SK-N-SH treated with all-trans-retinoic acid at 6 μM for 48 hours (cell line): Measurements from ENCODE around the gene FBXW11.

Experiments
- ATAC-seq: fragments of 200-7000 bp; cut with Tn5 transposase; 3 replicates; pipeline ENCODE4 v1.9.1; 2020; ENCODE audit warnings: mild to moderate bottlenecking, moderate library complexity
- BACH2 ChIP-seq: fragments of 250-450 bp; sonication (Bioruptor Pico); IDR thresholded peaks from 2 replicates; pipeline ENCODE4 v1.9.0; 2021; ENCODE audit warnings: mild to moderate bottlenecking, borderline replicate concordance
- CSDC2 ChIP-seq: fragments of 250-450 bp; sonication (Bioruptor Pico); IDR thresholded peaks from 2 replicates; pipeline ENCODE4 v1.5.0; 2020; ENCODE audit warnings: mild to moderate bottlenecking, moderate library complexity
- CSRNP3 ChIP-seq: fragments of 250-450 bp; sonication (Bioruptor Pico); IDR thresholded peaks from 2 replicates; pipeline ENCODE4 v1.5.1; 2021; ENCODE audit warnings: mild to moderate bottlenecking, moderate library complexity
- ESRRG ChIP-seq: fragments of 250-450 bp; sonication (Bioruptor Pico); IDR thresholded peaks from 2 replicates; pipeline ENCODE4 v1.6.1; 2021; ENCODE audit warnings: mild to moderate bottlenecking
- GLIS3 ChIP-seq: fragments of 250-450 bp; sonication (Bioruptor Pico); IDR thresholded peaks from 2 replicates; pipeline ENCODE4 v1.5.0; 2020; ENCODE audit warnings: mild to moderate bottlenecking, moderate library complexity
- ISL1 ChIP-seq: fragments of 250-450 bp; sonication (Bioruptor Pico); IDR thresholded peaks from 2 replicates; pipeline ENCODE4 v2.1.2; 2022; ENCODE audit warnings: mild to moderate bottlenecking, moderate library complexity
- OSR1 ChIP-seq: fragments of 250-450 bp; sonication (Bioruptor Pico); IDR thresholded peaks from 2 replicates; pipeline ENCODE4 v1.8.0; 2022; ENCODE audit warnings: moderate library complexity, mild to moderate bottlenecking, inconsistent platforms
- PATZ1 ChIP-seq: fragments of 250-450 bp; sonication (Bioruptor Pico); IDR thresholded peaks from 2 replicates; pipeline ENCODE4 v1.8.0; 2020; ENCODE audit warnings: mild to moderate bottlenecking, moderate library complexity, borderline replicate concordance
- POU6F1 ChIP-seq: fragments of 250-450 bp; sonication (Bioruptor Pico); IDR thresholded peaks from 2 replicates; pipeline ENCODE4 v1.8.0; 2021; ENCODE audit warnings: low read depth, mild to moderate bottlenecking, moderate library complexity, borderline replicate concordance
- PPARA ChIP-seq: fragments of 250-450 bp; sonication (Bioruptor Pico); IDR thresholded peaks from 2 replicates; pipeline ENCODE4 v1.5.0; 2020; ENCODE audit warnings: mild to moderate bottlenecking, borderline replicate concordance
- RARB ChIP-seq: fragments of 250-450 bp; sonication (Bioruptor Pico); IDR thresholded peaks from 2 replicates; pipeline ENCODE4 v1.8.0; 2021; ENCODE audit warnings: mild to moderate bottlenecking, moderate library complexity
- SNAI2 ChIP-seq: fragments of 250-450 bp; sonication (Bioruptor Pico); IDR thresholded peaks from 2 replicates; pipeline ENCODE4 v1.5.0; 2020; ENCODE audit warnings: mild to moderate bottlenecking, moderate library complexity
- TCF4 ChIP-seq: fragments of 250-450 bp; sonication (Bioruptor Pico); IDR thresholded peaks from 2 replicates; pipeline ENCODE4 v1.8.0; 2021; ENCODE audit warnings: mild to moderate bottlenecking, moderate library complexity, borderline replicate concordance
- TOX ChIP-seq: fragments of 250-450 bp; sonication (Bioruptor Pico); IDR thresholded peaks from 2 replicates; pipeline ENCODE4 v1.8.0; 2021; ENCODE audit warnings: mild to moderate bottlenecking, moderate library complexity, borderline replicate concordance
- TSHZ2 ChIP-seq: fragments of 250-450 bp; sonication (Bioruptor Pico); IDR thresholded peaks from 2 replicates; pipeline ENCODE4 v1.5.0; 2020; ENCODE audit warnings: mild to moderate bottlenecking, moderate library complexity
- ZC3H10 ChIP-seq: fragments of 250-450 bp; sonication (Bioruptor Pico); IDR thresholded peaks from 2 replicates; pipeline ENCODE4 v1.5.1; 2021; ENCODE audit warnings: mild to moderate bottlenecking, moderate library complexity
- ZFP3 ChIP-seq: fragments of 250-450 bp; sonication (Bioruptor Pico); IDR thresholded peaks from 2 replicates; pipeline ENCODE4 v1.5.0; 2020; ENCODE audit warnings: mild to moderate bottlenecking, moderate library complexity
- ZFP30 ChIP-seq: fragments of 450-650 bp; formaldehyde crosslinking; IDR thresholded peaks from 2 replicates; pipeline ENCODE4 v1.5.0; 2022; ENCODE audit warnings: mild to moderate bottlenecking, moderate library complexity
- ZNF565 ChIP-seq: fragments of 450-650 bp; formaldehyde crosslinking; conservative IDR thresholded peaks from 2 replicates; pipeline ENCODE4 v1.5.0; 2020; ENCODE audit warnings: low read depth, mild to moderate bottlenecking, moderate library complexity
- ZNF70 ChIP-seq: fragments of 450-650 bp; formaldehyde crosslinking; IDR thresholded peaks from 2 replicates; pipeline ENCODE4 v1.5.0; 2020; ENCODE audit warnings: mild to moderate bottlenecking, moderate library complexity
- ZNF8 ChIP-seq: fragments of 450-650 bp; formaldehyde crosslinking; IDR thresholded peaks from 2 replicates; pipeline ENCODE4 v1.5.0; 2020; ENCODE audit warnings: mild to moderate bottlenecking, moderate library complexity

Gene FBXW11

GRCh38 chr5:171847026-171847425, 159.4 kb downstream of the FBXW11 start:
- no peak for ATAC-seq
- TF ChIP-seq TOX (CRISPR knock-in tag) = no peak
- TF ChIP-seq OSR1 (CRISPR knock-in tag) = no peak
- no peak for TF ChIP-seq ESRRG
- TF ChIP-seq BACH2 (CRISPR knock-in tag) = no peak
- TF ChIP-seq ZNF8 (CRISPR knock-in tag) = no peak
- no peak for TF ChIP-seq PATZ1 (CRISPR knock-in tag)
- no peak for TF ChIP-seq RARB (CRISPR knock-in tag)
- TF ChIP-seq SNAI2 (CRISPR knock-in tag) = no peak
- TF ChIP-seq, all 23 proteins: peak for 0

GRCh38 chr5:171846323-171846722, 160.1 kb downstream of the FBXW11 start:
- TF ChIP-seq BACH2 (CRISPR knock-in tag) = no peak
- ATAC-seq = no peak; the same call in 2 of the 3 replicates

GRCh38 chr5:171845857-171846256, 160.6 kb downstream of the FBXW11 start:
- peak; percentile 63 for ATAC-seq

GRCh38 chr5:171845040-171845630, 161.3 kb downstream of the FBXW11 start:
- TF ChIP-seq CSDC2 (CRISPR knock-in tag) (no peak), GLIS3 (CRISPR knock-in tag) (no peak), ISL1 (no peak), OSR1 (CRISPR knock-in tag) (no peak), ZNF565 (CRISPR knock-in tag) (no peak), ZFP3 (CRISPR knock-in tag) (no peak), TCF4 (no peak), CSRNP3 (CRISPR knock-in tag) (no peak), PATZ1 (CRISPR knock-in tag) (no peak)
- no peak for ATAC-seq

More at GRCh38 chr5:171845857-171846256, 160.6 kb downstream of the FBXW11 start:
- TF ChIP-seq POU6F1 (CRISPR knock-in tag) (no peak), ZC3H10 (CRISPR knock-in tag) (no peak), ZNF70 (CRISPR knock-in tag) (no peak), ZNF565 (CRISPR knock-in tag) (no peak)

GRCh38 chr5:171842777-171843328, 163.6 kb downstream of the FBXW11 start:
- ATAC-seq = no peak
- TF ChIP-seq ZNF8 (CRISPR knock-in tag) (no peak), SNAI2 (CRISPR knock-in tag) (no peak), ZFP30 (CRISPR knock-in tag) (no peak), POU6F1 (CRISPR knock-in tag) (no peak), PPARA (CRISPR knock-in tag) (no peak), TSHZ2 (CRISPR knock-in tag) (no peak), TOX (CRISPR knock-in tag) (no peak), ZNF70 (CRISPR knock-in tag) (no peak), ZC3H10 (CRISPR knock-in tag) (no peak), TCF4 (no peak), ZNF565 (CRISPR knock-in tag) (no peak)
